H1 (cell line): ENCODE measurements around the gene ZNF394. TPM values are rescaled to one million over a fixed set of nuclear protein-coding genes. Genes with fewer than 3 reads are reported as not detected.

Experiments
- SIRT6 ChIP-seq: IDR thresholded peaks from one replicate; pipeline ENCODE4 v1.7.1; 2012; ENCODE audit warnings: low read length, inconsistent platforms
- SUZ12 ChIP-seq: fragments of 200-600 bp; sonication (generic); IDR thresholded peaks from 2 replicates; pipeline ENCODE4 v1.6.1; 2012; ENCODE audit warnings: mild to moderate bottlenecking, inconsistent platforms, low read length, moderate library complexity, mixed read lengths
- polyA plus RNA-seq, 7 experiments: library from polyadenylated mRNA; depleted of rRNA in 3 of 7; stranded (reverse) in 5 of 7; unstranded in 2 of 7; fragments of >200 nt in 5 of 7; fragments of 200-250 nt in 2 of 7; gene quantifications; 1 replicate in 5 of 7; 2 replicates in 1 of 7; 4 replicates in 1 of 7; pipeline versions ENCODE4 v1.2.1 to v1.2.3, GENCODE V29; 2011 to 2013; ENCODE audit warnings: missing spikeins in 2 of 7, mixed read lengths in 2 of 7
- total RNA-seq: library from RNA; stranded (reverse); fragmentation: NEBNext Ultra II Directional; extraction: Animal tissue kit (Norgen Biotek cat#: 25700); gene quantifications from 2 replicates; pipeline ENCODE4 v1.2.1, GENCODE V29; 2021

Gene ZNF394
- total and polyA plus RNA-seq, 2 of the 8 experiments (the other 6 are each of a cell fraction or from before 2014, with no cell fraction given), result 6.6 to 19.3 TPM

GRCh38 chr7:99539213-99539811 lies 39.2 kb upstream of the ZNF394 start (continued):
- no peak for TF ChIP-seq SIRT6
- no peak for TF ChIP-seq SUZ12
